Upper lobe of left lung (tissue), 6 donors: ENCODE results near the gene ZNF229. TPM values are rescaled to one million over a fixed set of nuclear protein-coding genes. Genes with fewer than 3 reads are reported as not detected.
"Not testable (repeated sequence)": the region's sequence is repeated elsewhere in the genome, so short reads cannot be mapped to it uniquely, and the experiment has no call there.

Experiments used
- ATAC-seq, 2 donors: fragments of 200-7000 bp; cut with Tn5 transposase; one replicate each; pipeline ENCODE4 v1.9.1; 2022; ENCODE audit warnings: mild to moderate bottlenecking in 2 of 2, moderate library complexity in 2 of 2; ENCODE audit not compliant: low FRiP score in 2 of 2
- DNase-seq, 2 donors: peaks; one replicate each; pipeline ENCODE4 v3.0.0-alpha.2; 2019 to 2020
- H3K27ac ChIP-seq, 4 donors: fragments of 200-600 bp; sonication (generic); one replicate each; pipeline ENCODE4 v1.5.1; 2016 to 2019
- H3K27me3 ChIP-seq, 4 donors: fragments of 200-600 bp; sonication (generic); one replicate each; pipeline ENCODE4 v1.5.1; 2017 to 2019
- H3K36me3 ChIP-seq, 4 donors: fragments of 200-600 bp; sonication (generic); one replicate each; pipeline ENCODE4 v1.5.1; 2016 to 2019
- H3K4me1 ChIP-seq, 4 donors: fragments of 200-600 bp; sonication (generic); one replicate each; pipeline ENCODE4 v1.5.1; 2018 to 2019
- H3K4me3 ChIP-seq, 4 donors: fragments of 200-600 bp; sonication (generic); one replicate each; pipeline ENCODE4 v1.5.1; 2017 to 2019; ENCODE audit warnings: mild to moderate bottlenecking in 2 of 4, moderate library complexity in 1 of 4
- H3K9me3 ChIP-seq, 4 donors: fragments of 200-600 bp; sonication (generic); one replicate each; pipeline ENCODE4 v1.5.1; 2018 to 2019
- CTCF ChIP-seq, 6 experiments: fragments of 450-650 bp in 4 of 6; fragments of 200-600 bp in 2 of 6; sonication (generic) in 2 of 6; IDR thresholded peaks; one replicate each; pipeline ENCODE4 v1.5.1; 2016 to 2019; ENCODE audit warnings: antibody characterized with exemption in 6 of 6
- EP300 ChIP-seq, 4 donors: sonication (generic); formaldehyde crosslinking; IDR thresholded peaks; one replicate each; pipeline ENCODE4 v1.5.1; 2017; ENCODE audit warnings: antibody characterized with exemption in 4 of 4, control low read depth in 2 of 4
- POLR2A ChIP-seq, 4 donors: fragments of 450-650 bp; IDR thresholded peaks; one replicate each; pipeline ENCODE4 v1.5.1; 2016 to 2017; ENCODE audit warnings: antibody characterized with exemption in 4 of 4, mild to moderate bottlenecking in 2 of 4
- POLR2AphosphoS5 ChIP-seq, 2 donors: sonication (generic); formaldehyde crosslinking; IDR thresholded peaks; one replicate each; pipeline ENCODE4 v1.5.1; 2017; ENCODE audit warnings: antibody characterized with exemption in 2 of 2
- WGBS, 2 donors: methylation state at CpG; one replicate each; pipeline ENCODE4 v1.1.5; 2017 to 2018; 5-methylcytosine and 5-hydroxymethylcytosine counted together
- total RNA-seq, 6 donors: library from RNA; depleted of rRNA in 4 of 6; stranded (reverse); fragments of >200 nt in 4 of 6; gene quantifications; one replicate each; pipeline versions ENCODE4 v1.1.0 to v1.2.1, GENCODE V29; 2016 to 2021
- donor health status: DM: no; HTN: no; CAD: no; lungs with moderate emphysema.
- donor health status: DM: no; HTN: yes; CAD: no; lungs with severe emphysema.

The ZNF229 gene
- total RNA-seq = 1 to 10 TPM; 1.4 to 2.2 (median 1.8) TPM

- TF ChIP-seq POLR2AphosphoS5 (IDR thresholded peaks at IDR 0.05) = peak in 1 of 2 donors; percentile 42
- TF ChIP-seq CTCF (IDR thresholded peaks at IDR 0.05) = no peak
- Histone ChIP-seq H3K36me3 (peaks cover 0 to 6% (median 2%) of the 10 kb centered on the region in 4 donors), H3K27me3 (no peaks in the 10 kb centered on the region), H3K4me1 (peaks cover 0 to 4% (median 0%) of the 10 kb centered on the region in 4 donors), H3K27ac (no peak within 1 kb of the TSS), H3K9me3 (peaks cover 18 to 87% (median 48%) of the 10 kb centered on the region in 4 donors), H3K4me3 (peak within 1 kb of the TSS; percentile 11 to 57 (median 47))
- peak; percentile 12 to 80 for ATAC-seq
- peak; percentile 65 to 86 for DNase-seq
- 6 to 7% methylated on average over 25 to 45 of the region's 45 CpGs for WGBS, 2 donors
These were observed at the start of gene ZNF229 for GRCh38 chr19:44447916-44448674. Gene ZNF229, minus strand, starts transcription at chr19:44448472. Its CDS starts 5,625 bp downstream, at chr19:44442847.

GRCh38 chr19:44496711-44497110 lies 48.4 kb upstream of the ZNF229 start:
- peaks cover 54 to 76% (median 71%) of the 10 kb centered on the region in 4 donors for H3K9me3 ChIP-seq

GRCh38 chr19:44476559-44477408 lies 28.5 kb upstream of the ZNF229 start:
- TF ChIP-seq EP300 (IDR thresholded peaks at IDR 0.05) = no peak
- TF ChIP-seq CTCF (IDR thresholded peaks at IDR 0.05) = no peak
- TF ChIP-seq POLR2A (IDR thresholded peaks at IDR 0.05) = no peak
- TF ChIP-seq POLR2AphosphoS5 (IDR thresholded peaks at IDR 0.05) = no peak
- H3K4me3 ChIP-seq = no peak overlapping the region
- H3K36me3 ChIP-seq = peaks cover 35 to 58% (median 52%) of the 10 kb centered on the region in 4 donors
- DNase-seq (no peak), ATAC-seq (no peak)
- peaks cover 97 to 100% (median 100%) of the 10 kb centered on the region in 4 donors for H3K9me3 ChIP-seq
- H3K27me3 ChIP-seq = no peaks in the 10 kb centered on the region
- no peaks in the 10 kb centered on the region for H3K4me1 ChIP-seq
- no peak overlapping the region for H3K27ac ChIP-seq
- WGBS, 2 donors = 77 to 94% methylated on average over 7 of the region's 7 CpGs

More at GRCh38 chr19:44496711-44497110, 48.4 kb upstream of the ZNF229 start:
- Histone ChIP-seq H3K36me3 (peaks cover 17 to 63% (median 60%) of the 10 kb centered on the region in 4 donors), H3K27me3 (no peaks in the 10 kb centered on the region), H3K4me1 (peaks cover 8 to 21% (median 17%) of the 10 kb centered on the region in 4 donors), H3K27ac (no peak overlapping the region), H3K4me3 (no peak overlapping the region)
- no peak for ATAC-seq
- WGBS, 2 donors = 98 to 100% methylated on average over 1 of the region's 1 CpG
- TF ChIP-seq CTCF (IDR thresholded peaks at IDR 0.05) (no peak), POLR2AphosphoS5 (IDR thresholded peaks at IDR 0.05) (no peak)
- no peak for DNase-seq

- not testable (repeated sequence) for H3K27me3 ChIP-seq, H3K36me3 ChIP-seq, H3K4me3 ChIP-seq, H3K4me1 ChIP-seq, ATAC-seq, H3K27ac ChIP-seq, DNase-seq
- H3K9me3 ChIP-seq = peaks cover 49 to 94% (median 81%) of the 10 kb centered on the region in 4 donors
- 63 to 70% methylated on average over 5 of the region's 5 CpGs for WGBS, 2 donors
These were observed 20.5 kb upstream of the ZNF229 start for GRCh38 chr19:44468730-44469129.

- H3K27ac ChIP-seq, ATAC-seq, H3K36me3 ChIP-seq, DNase-seq, H3K4me3 ChIP-seq, H3K27me3 ChIP-seq, H3K4me1 ChIP-seq: not testable (repeated sequence)
- peaks cover 9 to 91% (median 35%) of the 10 kb centered on the region in 4 donors for H3K9me3 ChIP-seq
- 49 to 59% methylated on average over 3 of the region's 3 CpGs for WGBS, 2 donors
These were observed 14.5 kb upstream of the ZNF229 start for GRCh38 chr19:44462600-44463286.

- 100% methylated on average over 2 of the region's 13 CpGs; no CpG with 5 or more reads in 1 of the 2 donors for WGBS, 2 donors
- H3K4me3 ChIP-seq, ATAC-seq, H3K36me3 ChIP-seq, H3K27me3 ChIP-seq, H3K4me1 ChIP-seq, H3K27ac ChIP-seq, DNase-seq: not testable (repeated sequence)
- H3K9me3 ChIP-seq = peaks cover 3 to 77% (median 35%) of the 10 kb centered on the region in 4 donors
These were observed 7.7 kb upstream of the ZNF229 start for GRCh38 chr19:44456016-44456415.
